GM12873 (cell line): ENCODE data around the gene RAB10.

Experiments used
- CTCF ChIP-seq: IDR thresholded peaks from 2 replicates; pipeline ENCODE4 v1.5.1; 2012; ENCODE audit warnings: low read depth, mild to moderate bottlenecking, moderate library complexity, low read length, control low read depth; ENCODE audit not compliant: insufficient read depth; ENCODE audit errors: missing control alignments

Gene RAB10

DNA sequence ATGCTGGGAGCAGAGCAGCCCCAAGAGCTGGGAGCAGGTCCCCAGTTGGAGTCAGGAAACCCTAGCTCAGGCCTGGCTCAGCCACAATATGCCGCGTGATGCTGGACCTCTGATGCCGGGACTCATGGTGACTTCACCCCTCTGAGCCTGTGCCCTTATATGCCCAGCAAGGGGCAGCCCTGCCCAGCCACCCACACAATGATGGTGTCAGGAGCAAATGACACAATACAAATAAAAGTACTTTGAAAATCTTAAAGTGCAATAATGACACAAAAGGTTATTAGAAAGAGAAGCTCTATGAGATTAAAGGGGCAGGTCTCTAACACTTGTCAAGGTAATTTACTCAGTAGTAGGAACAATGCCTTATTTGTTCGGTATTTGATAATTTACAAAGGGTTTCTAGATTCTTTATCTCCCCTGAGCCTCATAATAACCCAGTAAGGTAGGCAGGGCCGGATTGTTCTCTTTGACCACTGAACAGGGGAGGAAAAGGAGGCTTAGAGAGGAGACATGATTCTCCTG lies 33.3 kb upstream of the RAB10 start:
- no peak for TF ChIP-seq CTCF

GRCh38 chr2:26001743-26002351 lies 32.0 kb upstream of the RAB10 start:
- no peak for TF ChIP-seq CTCF

DNA sequence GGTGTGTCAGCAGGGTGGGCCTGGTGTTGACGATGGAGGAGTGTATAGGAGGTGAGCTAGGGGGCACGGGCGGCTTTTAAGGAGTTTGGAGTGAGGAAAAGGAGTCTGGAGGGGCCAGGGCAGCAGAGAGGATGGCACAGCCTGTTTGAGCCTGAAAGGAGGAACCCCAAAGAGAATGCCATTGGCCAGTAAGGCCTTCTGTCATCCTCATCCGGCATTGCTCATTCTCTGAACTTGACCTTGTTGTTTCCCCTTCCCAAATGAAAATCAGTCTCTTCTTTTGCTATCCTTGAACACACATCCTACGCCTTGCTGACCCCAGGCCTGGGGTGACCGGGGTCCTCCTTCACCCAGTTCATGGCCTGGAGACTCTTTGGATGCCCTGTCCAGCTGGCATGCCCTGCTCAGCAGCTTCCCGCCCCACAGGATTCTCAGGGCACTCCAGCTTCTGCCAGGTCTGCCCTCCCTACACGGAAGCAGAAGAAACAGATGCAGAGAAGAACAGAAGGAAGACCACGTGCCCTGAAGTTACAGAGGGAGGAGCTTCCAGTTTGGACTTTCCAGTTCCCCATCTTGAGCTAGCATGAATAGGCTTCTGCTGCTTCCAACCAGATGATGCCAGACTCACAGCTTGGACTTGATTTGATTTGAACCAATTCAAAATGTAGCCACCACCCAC lies 31.1 kb upstream of the RAB10 start:
- no peak for TF ChIP-seq CTCF

- TF ChIP-seq CTCF, result no peak
Measured at GRCh38 chr2:26008095-26008494, 25.8 kb upstream of the RAB10 start.

GRCh38 chr2:26008851-26009566 lies 24.9 kb upstream of the RAB10 start:
- no peak for TF ChIP-seq CTCF

GRCh38 chr2:26009567-26009963 lies 24.3 kb upstream of the RAB10 start:
- TF ChIP-seq CTCF, result no peak

DNA sequence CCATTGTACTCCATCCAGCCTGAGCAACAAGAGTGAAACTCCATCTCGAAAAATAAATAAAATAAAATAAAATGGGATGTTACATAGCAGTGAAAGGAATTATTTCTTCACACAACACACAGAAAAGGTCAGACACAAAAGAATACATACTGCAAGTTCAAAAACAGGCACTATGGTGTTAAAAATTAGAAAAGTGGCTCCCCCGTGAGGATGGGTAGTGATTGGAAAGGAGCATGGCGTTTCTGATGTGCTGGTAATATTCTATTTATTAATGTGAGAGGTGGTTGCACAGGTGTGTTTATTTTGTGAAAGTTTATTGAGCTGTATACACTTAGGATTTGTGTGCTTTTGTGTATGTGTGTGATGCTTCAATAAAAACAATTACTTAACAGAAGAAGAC lies 22.9 kb upstream of the RAB10 start:
- no peak for TF ChIP-seq CTCF
